Endodermal cell (in vitro differentiated cells): ENCODE data around the gene OLFM4. TPM values are rescaled to one million over a fixed set of nuclear protein-coding genes. Genes with fewer than 3 reads are reported as not detected.
A peak's percentile ranks its signal among the peaks of the same experiment; 100 is the strongest.

ENCODE experiments used
- DNase-seq: peaks from one replicate; pipeline ENCODE4 v3.0.0-alpha.2; 2017
- H3K27ac ChIP-seq: 2 replicates; pipeline ENCODE4 v1.5.1; 2013; ENCODE audit warnings: mild to moderate bottlenecking, low read depth, low read length, moderate library complexity
- H3K27me3 ChIP-seq: 2 replicates; pipeline ENCODE4 v1.6.1; 2013; ENCODE audit warnings: mild to moderate bottlenecking, low read length, moderate library complexity; ENCODE audit not compliant: insufficient read depth, control insufficient read depth, poor library complexity, severe bottlenecking
- H3K36me3 ChIP-seq: 2 replicates; pipeline ENCODE4 v1.7.0; 2013; ENCODE audit warnings: mild to moderate bottlenecking, low read length, moderate library complexity; ENCODE audit not compliant: control insufficient read depth, insufficient read depth
- H3K4me1 ChIP-seq: one replicate; pipeline ENCODE4 v1.7.0; 2013; ENCODE audit warnings: low read length; ENCODE audit not compliant: control insufficient read depth, insufficient read depth
- H3K4me3 ChIP-seq: 2 replicates; pipeline ENCODE4 v1.5.1; 2013; ENCODE audit warnings: mild to moderate bottlenecking, low read length, moderate library complexity
- H3K9ac ChIP-seq: 2 replicates; pipeline ENCODE4 v1.6.1; 2013; ENCODE audit warnings: mild to moderate bottlenecking, low read length, moderate library complexity; ENCODE audit not compliant: poor library complexity, severe bottlenecking; ENCODE audit errors: extremely low read depth
- H3K9me3 ChIP-seq: 2 replicates; pipeline ENCODE4 v1.6.1; 2013; ENCODE audit warnings: mild to moderate bottlenecking, low read length, moderate library complexity; ENCODE audit not compliant: control insufficient read depth
- H3K27ac Mint-ChIP-seq: 2 replicates; pipeline ENCODE4 v1.8.0; 2020; ENCODE audit warnings: mixed read lengths
- H3K27me3 Mint-ChIP-seq: 2 replicates; pipeline ENCODE4 v1.8.0; 2021; ENCODE audit warnings: mild to moderate bottlenecking, mixed read lengths; ENCODE audit not compliant: insufficient read depth
- H3K36me3 Mint-ChIP-seq: 2 replicates; pipeline ENCODE4 v1.8.0; 2020; ENCODE audit warnings: low read depth, mixed read lengths
- H3K4me1 Mint-ChIP-seq: 2 replicates; pipeline ENCODE4 v1.8.0; 2020; ENCODE audit warnings: mixed read lengths
- H3K4me3 Mint-ChIP-seq: 2 replicates; pipeline ENCODE4 v1.8.0; 2020; ENCODE audit warnings: mild to moderate bottlenecking, moderate library complexity, mixed read lengths
- H3K9me3 Mint-ChIP-seq: 2 replicates; pipeline ENCODE4 v1.8.0; 2020; ENCODE audit warnings: mild to moderate bottlenecking, mixed read lengths
- WGBS, 2 experiments: methylation state at CpG; one replicate each; pipeline versions ENCODE4 v1.1.5 to v1.1.7; 2013; ENCODE audit warnings: missing lambda C conversion rate in 2 of 2, mixed read lengths in 1 of 2; ENCODE audit not compliant: insufficient coverage in 1 of 2, insufficient read length in 1 of 2; 5-methylcytosine and 5-hydroxymethylcytosine counted together
- total RNA-seq, 2 donors: library from RNA; stranded (reverse); fragmentation: NEBNext Ultra II Directional in 1 of 2; extraction: Animal tissue kit (Norgen Biotek cat#: 25700) in 1 of 2; gene quantifications; 2 replicates in 1 of 2; 3 replicates in 1 of 2; pipeline ENCODE4 v1.2.1, GENCODE V29; 2021
- TF ChIP-seq, protein P1 (sequence below): fragments of 200-600 bp; sonication (generic); conservative IDR thresholded peaks from 2 replicates; pipeline ENCODE4 v1.5.0; 2021; ENCODE audit warnings: antibody characterized with exemption, mild to moderate bottlenecking

Gene OLFM4
- total RNA-seq, 2 donors from 2014 or later = not detected

DNA sequence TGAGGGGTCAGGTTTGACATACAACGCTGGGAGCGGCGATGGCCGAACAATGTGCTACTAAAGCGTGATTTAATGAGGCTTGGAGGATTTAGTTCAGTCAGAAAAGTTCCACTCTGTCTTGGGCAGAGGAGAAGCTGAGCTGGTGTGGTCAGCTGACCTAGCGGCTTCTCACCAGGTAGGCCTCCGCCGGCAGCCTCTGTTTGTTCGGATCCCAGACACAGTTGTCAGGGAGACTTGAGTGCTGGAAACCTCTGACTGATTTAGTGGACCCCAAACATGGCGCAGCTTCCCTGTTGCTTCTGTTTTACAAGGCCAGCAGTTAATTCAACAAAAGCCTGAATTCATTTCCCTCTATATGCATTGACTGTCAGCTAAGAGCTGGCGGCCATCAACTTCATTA, 36.5 kb upstream of the OLFM4 start:
- H3K27me3 Mint-ChIP-seq = no peaks in the 10 kb centered on the region
- TF ChIP-seq, protein P1, sequence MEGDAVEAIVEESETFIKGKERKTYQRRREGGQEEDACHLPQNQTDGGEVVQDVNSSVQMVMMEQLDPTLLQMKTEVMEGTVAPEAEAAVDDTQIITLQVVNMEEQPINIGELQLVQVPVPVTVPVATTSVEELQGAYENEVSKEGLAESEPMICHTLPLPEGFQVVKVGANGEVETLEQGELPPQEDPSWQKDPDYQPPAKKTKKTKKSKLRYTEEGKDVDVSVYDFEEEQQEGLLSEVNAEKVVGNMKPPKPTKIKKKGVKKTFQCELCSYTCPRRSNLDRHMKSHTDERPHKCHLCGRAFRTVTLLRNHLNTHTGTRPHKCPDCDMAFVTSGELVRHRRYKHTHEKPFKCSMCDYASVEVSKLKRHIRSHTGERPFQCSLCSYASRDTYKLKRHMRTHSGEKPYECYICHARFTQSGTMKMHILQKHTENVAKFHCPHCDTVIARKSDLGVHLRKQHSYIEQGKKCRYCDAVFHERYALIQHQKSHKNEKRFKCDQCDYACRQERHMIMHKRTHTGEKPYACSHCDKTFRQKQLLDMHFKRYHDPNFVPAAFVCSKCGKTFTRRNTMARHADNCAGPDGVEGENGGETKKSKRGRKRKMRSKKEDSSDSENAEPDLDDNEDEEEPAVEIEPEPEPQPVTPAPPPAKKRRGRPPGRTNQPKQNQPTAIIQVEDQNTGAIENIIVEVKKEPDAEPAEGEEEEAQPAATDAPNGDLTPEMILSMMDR = no peak
- no peaks in the 10 kb centered on the region for H3K9me3 Mint-ChIP-seq
- Histone ChIP-seq H3K27me3 (peaks cover 2% of the 10 kb centered on the region), H3K9ac (no peak overlapping the region), H3K36me3 (no peaks in the 10 kb centered on the region), H3K27ac (peak overlapping the region; percentile 62), H3K9me3 (no peaks in the 10 kb centered on the region), H3K4me1 (no peaks in the 10 kb centered on the region), H3K4me3 (no peak overlapping the region)
- no peak overlapping the region for H3K27ac Mint-ChIP-seq
- 93 to 95% methylated on average over 11 of the region's 11 CpGs for WGBS, 2 experiments
- H3K4me3 Mint-ChIP-seq = no peak overlapping the region
- no peaks in the 10 kb centered on the region for H3K36me3 Mint-ChIP-seq
- H3K4me1 Mint-ChIP-seq = peaks cover 7% of the 10 kb centered on the region
- DNase-seq = no peak

DNA sequence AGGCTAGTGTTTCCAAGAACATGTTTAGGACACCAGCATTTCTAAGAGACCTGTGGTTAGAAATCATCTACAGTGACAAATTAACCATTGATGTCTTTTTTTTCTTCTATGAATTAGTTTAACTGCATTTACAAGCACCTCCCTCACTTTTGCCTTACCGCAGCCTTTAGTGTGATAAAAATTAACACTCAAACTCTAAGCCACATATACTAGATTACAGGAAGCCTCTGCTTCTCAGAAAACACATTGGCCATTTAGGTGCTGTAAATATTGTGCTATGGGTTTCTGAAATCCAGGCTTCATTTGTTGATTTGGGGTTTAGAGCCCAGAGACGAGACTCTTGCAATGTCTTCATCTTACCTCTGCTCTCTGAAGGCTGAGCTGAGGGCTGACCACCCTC, 34.6 kb upstream of the OLFM4 start:
- Mint-ChIP-seq H3K27ac (no peak overlapping the region), H3K36me3 (no peaks in the 10 kb centered on the region), H3K4me1 (peaks cover 7% of the 10 kb centered on the region), H3K9me3 (no peaks in the 10 kb centered on the region), H3K4me3 (no peak overlapping the region), H3K27me3 (peaks cover 2% of the 10 kb centered on the region)
- H3K4me1 ChIP-seq = no peaks in the 10 kb centered on the region
- no peaks in the 10 kb centered on the region for H3K9me3 ChIP-seq
- no peak overlapping the region for H3K9ac ChIP-seq
- no peak overlapping the region for H3K4me3 ChIP-seq
- no peak for DNase-seq
- TF ChIP-seq, protein P1 = no peak
- H3K27me3 ChIP-seq = peaks cover 17% of the 10 kb centered on the region
- H3K36me3 ChIP-seq = no peaks in the 10 kb centered on the region
- H3K27ac ChIP-seq = no peak overlapping the region
- WGBS, 2 experiments = 86% methylated on average over 2 of the region's 2 CpGs; no CpG with 5 or more reads in 1 of the 2 experiments

DNA sequence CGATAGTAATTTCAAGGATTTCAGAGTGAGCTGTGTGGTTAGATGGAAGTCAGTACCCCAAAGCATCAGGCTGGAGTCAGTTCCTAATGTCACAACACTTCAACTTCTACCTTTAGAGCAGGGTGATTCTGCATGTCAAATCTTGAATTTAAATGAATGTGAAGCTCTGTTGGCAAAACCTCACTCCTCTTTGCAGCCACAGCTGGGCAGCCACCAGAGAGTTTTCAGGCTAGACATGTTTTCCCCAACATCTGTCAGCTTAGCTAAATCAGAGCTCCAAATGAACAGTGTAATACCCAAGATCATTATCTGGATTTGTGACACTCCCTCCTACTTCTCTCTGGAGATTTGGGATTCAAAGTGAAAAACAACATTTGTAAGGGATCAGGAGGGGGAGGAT, 33.7 kb upstream of the OLFM4 start:
- no peak overlapping the region for H3K9ac ChIP-seq
- H3K9me3 Mint-ChIP-seq = no peaks in the 10 kb centered on the region
- WGBS, 2 experiments = 88% methylated on average over 1 of the region's 1 CpG; no CpG with 5 or more reads in 1 of the 2 experiments
- no peaks in the 10 kb centered on the region for H3K36me3 Mint-ChIP-seq
- no peak overlapping the region for H3K27ac ChIP-seq
- TF ChIP-seq, protein P1 = no peak
- no peaks in the 10 kb centered on the region for H3K9me3 ChIP-seq
- H3K4me1 ChIP-seq = no peaks in the 10 kb centered on the region
- no peak for DNase-seq
- no peak overlapping the region for H3K4me3 ChIP-seq
- no peak overlapping the region for H3K27ac Mint-ChIP-seq
- H3K27me3 ChIP-seq = peaks cover 21% of the 10 kb centered on the region
- H3K4me1 Mint-ChIP-seq = peaks cover 7% of the 10 kb centered on the region
- H3K4me3 Mint-ChIP-seq = no peak overlapping the region
- H3K36me3 ChIP-seq = no peaks in the 10 kb centered on the region
- peaks cover 2% of the 10 kb centered on the region for H3K27me3 Mint-ChIP-seq
